Measurements from ENCODE around the gene ULBP1.

DNA sequence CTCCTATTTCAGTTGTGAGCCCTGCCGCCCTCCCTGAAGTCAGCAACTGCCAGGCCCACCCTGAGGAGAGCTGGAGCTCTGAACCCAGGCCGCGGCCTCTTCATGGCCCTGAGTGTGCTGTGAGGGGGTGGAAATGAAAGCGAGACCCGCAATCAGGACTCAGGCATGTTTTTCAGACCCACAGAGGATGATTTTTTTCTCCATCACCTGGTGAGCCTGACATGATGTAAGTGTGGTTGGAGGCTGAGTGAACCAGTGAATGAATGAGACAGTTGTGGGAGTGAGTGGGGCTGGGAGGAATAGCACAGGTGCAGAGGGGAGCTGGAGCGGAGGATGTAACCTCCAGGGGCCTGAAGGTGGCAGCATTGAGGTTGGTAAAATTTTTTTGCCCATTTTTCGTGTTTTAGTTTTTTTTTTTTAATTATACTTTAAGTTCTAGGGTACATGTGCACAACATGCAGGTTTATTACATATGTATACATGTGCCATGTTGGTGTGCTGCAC, 43.3 kb downstream of the ULBP1 start:
- TF ChIP-seq, protein P1, sequence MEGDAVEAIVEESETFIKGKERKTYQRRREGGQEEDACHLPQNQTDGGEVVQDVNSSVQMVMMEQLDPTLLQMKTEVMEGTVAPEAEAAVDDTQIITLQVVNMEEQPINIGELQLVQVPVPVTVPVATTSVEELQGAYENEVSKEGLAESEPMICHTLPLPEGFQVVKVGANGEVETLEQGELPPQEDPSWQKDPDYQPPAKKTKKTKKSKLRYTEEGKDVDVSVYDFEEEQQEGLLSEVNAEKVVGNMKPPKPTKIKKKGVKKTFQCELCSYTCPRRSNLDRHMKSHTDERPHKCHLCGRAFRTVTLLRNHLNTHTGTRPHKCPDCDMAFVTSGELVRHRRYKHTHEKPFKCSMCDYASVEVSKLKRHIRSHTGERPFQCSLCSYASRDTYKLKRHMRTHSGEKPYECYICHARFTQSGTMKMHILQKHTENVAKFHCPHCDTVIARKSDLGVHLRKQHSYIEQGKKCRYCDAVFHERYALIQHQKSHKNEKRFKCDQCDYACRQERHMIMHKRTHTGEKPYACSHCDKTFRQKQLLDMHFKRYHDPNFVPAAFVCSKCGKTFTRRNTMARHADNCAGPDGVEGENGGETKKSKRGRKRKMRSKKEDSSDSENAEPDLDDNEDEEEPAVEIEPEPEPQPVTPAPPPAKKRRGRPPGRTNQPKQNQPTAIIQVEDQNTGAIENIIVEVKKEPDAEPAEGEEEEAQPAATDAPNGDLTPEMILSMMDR (optimal IDR thresholded peaks at IDR 0.05 in 1 of 3, IDR thresholded peaks at IDR 0.05 in 1 of 3, conservative IDR thresholded peaks at IDR 0.05 in 1 of 3; ENCODE audit: extremely low read depth in 1 of 3, insufficient read depth in 2 of 3, low read length in 3 of 3) = peak; percentile 39 to 65 (median 43)
- no peak for TF ChIP-seq EZH2 (IDR thresholded peaks at IDR 0.05; ENCODE audit: low read length)
